GM12891 (cell line): Measurements from ENCODE around the gene ZNF410.

Experiments used
- POLR2A ChIP-seq: IDR thresholded peaks from 2 replicates; pipeline ENCODE4 v1.6.1; 2011; ENCODE audit warnings: low read depth, low read length, control low read depth
- POLR2AphosphoS5 ChIP-seq: IDR thresholded peaks from 2 replicates; pipeline ENCODE4 v1.6.1; 2011; ENCODE audit warnings: low read depth, low read length, control low read depth
- POU2F2 ChIP-seq: IDR thresholded peaks from 2 replicates; pipeline ENCODE4 v1.6.1; 2011; ENCODE audit warnings: low read depth, mild to moderate bottlenecking, control low read depth, low read length, moderate library complexity
- SPI1 ChIP-seq: IDR thresholded peaks from 2 replicates; pipeline ENCODE4 v1.6.1; 2011; ENCODE audit warnings: low read depth, low read length, control low read depth
- TAF1 ChIP-seq: IDR thresholded peaks from 2 replicates; pipeline ENCODE4 v1.6.1; 2011; ENCODE audit warnings: low read depth, low read length, control low read depth

GRCh38 chr14:73859145-73859544 lies 27.5 kb upstream of the ZNF410 start:
- no peak for TF ChIP-seq POLR2AphosphoS5
- no peak for TF ChIP-seq POU2F2
- TF ChIP-seq POLR2A: no peak
- TF ChIP-seq SPI1: no peak
- no peak for TF ChIP-seq TAF1
